Prostate gland (tissue), 2 donors: Measurements from ENCODE around the gene MGST3.
A peak's percentile ranks its signal among the peaks of the same experiment; 100 is the strongest.

Source experiments
- POLR2A ChIP-seq: fragments of 450-650 bp; IDR thresholded peaks from one replicate; pipeline ENCODE4 v1.6.1; 2016; ENCODE audit warnings: antibody characterized with exemption, mild to moderate bottlenecking
- POLR2AphosphoS5 ChIP-seq: sonication (generic); formaldehyde crosslinking; IDR thresholded peaks from one replicate; pipeline ENCODE4 v1.6.1; 2017; ENCODE audit warnings: antibody characterized with exemption
- TF ChIP-seq, protein P1 (sequence below), 4 experiments: fragments of 200-600 bp in 2 of 4; fragments of 450-650 bp in 2 of 4; sonication (generic) in 2 of 4; IDR thresholded peaks; 1 replicate in 3 of 4; 2 replicates in 1 of 4; pipeline ENCODE4 v1.5.1; 2016 to 2019; ENCODE audit warnings: antibody characterized with exemption in 4 of 4, mild to moderate bottlenecking in 2 of 4, moderate library complexity in 2 of 4

DNA sequence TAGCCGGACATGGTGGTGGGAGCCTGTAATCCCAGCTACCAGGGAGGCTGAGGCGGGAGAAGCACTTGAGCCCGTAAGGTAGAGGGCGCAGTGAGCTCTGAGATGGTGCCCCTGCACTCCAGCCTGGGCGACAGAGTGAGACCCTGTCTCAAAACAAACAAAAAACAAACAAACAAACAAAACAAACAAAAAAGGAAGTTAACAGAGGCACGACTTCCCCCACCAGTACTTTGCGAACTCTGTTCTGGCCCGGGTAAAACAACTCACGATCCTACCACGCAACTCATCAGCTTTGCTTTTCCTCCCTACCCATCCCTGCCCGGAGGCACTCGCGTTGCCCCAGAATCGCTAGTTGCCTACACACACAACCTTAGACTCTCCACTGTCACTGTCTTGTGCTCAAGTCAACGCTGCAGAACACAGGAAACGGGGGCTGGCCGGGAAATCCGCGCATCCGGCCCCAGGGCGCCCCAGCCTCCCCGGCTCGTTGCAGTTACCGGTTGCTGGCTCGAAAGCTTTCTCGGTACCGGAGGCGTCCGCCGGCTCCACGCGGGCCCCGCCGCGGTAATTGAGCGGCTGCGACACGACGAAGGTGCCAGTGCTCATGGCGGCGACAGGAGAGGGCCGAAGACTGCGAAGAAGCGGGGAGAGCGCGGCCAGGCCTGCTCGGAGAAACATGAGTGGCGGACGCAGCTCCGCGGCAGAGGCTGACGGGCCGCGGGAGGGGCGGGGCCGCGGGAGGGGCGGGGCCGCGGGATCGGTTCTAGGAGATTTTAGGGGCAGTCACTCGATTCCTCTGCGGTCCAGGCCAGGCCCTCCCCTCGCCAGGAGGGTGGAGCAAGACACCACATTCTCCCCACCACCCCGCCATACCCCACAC is 67.1 kb downstream of the MGST3 start, which contains the start of gene ALDH9A1:
- TF ChIP-seq POLR2A (peak; percentile 93), POLR2AphosphoS5 (peak; percentile 86)
- TF ChIP-seq, protein P1, sequence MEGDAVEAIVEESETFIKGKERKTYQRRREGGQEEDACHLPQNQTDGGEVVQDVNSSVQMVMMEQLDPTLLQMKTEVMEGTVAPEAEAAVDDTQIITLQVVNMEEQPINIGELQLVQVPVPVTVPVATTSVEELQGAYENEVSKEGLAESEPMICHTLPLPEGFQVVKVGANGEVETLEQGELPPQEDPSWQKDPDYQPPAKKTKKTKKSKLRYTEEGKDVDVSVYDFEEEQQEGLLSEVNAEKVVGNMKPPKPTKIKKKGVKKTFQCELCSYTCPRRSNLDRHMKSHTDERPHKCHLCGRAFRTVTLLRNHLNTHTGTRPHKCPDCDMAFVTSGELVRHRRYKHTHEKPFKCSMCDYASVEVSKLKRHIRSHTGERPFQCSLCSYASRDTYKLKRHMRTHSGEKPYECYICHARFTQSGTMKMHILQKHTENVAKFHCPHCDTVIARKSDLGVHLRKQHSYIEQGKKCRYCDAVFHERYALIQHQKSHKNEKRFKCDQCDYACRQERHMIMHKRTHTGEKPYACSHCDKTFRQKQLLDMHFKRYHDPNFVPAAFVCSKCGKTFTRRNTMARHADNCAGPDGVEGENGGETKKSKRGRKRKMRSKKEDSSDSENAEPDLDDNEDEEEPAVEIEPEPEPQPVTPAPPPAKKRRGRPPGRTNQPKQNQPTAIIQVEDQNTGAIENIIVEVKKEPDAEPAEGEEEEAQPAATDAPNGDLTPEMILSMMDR (IDR thresholded peaks at IDR 0.05), result peak in 3 of 4 experiments; percentile 31 to 43 (median 40)
